ENCODE data around the gene ARHGEF10L. TPM values are rescaled to one million over a fixed set of nuclear protein-coding genes. Genes with fewer than 3 reads are reported as not detected.

The ARHGEF10L gene
- total RNA-seq, 1 donor from 2014 or later = 27.8 TPM

- no peak for DNase-seq (ENCODE audit: low read depth)
- H3K4me3 ChIP-seq (ENCODE audit: low read depth, low read length) = no peak overlapping the region
- TF ChIP-seq CTCF (conservative IDR thresholded peaks at IDR 0.05; ENCODE audit: low read depth, low read length) = no peak
Observed at GRCh38 chr1:17669866-17670451, 130.5 kb downstream of the ARHGEF10L start.

GRCh38 chr1:17670587-17671313 is 131.3 kb downstream of the ARHGEF10L start:
- no peak overlapping the region for H3K4me3 ChIP-seq (ENCODE audit: low read depth, low read length)
- DNase-seq (ENCODE audit: low read depth) = no peak
- TF ChIP-seq CTCF (conservative IDR thresholded peaks at IDR 0.05; ENCODE audit: low read depth, low read length) = no peak

- TF ChIP-seq CTCF (conservative IDR thresholded peaks at IDR 0.05; ENCODE audit: low read depth, low read length) = no peak
- DNase-seq (ENCODE audit: low read depth) = no peak
- no peak overlapping the region for H3K4me3 ChIP-seq (ENCODE audit: low read depth, low read length)
Observed at GRCh38 chr1:17671314-17671705, 131.8 kb downstream of the ARHGEF10L start.

GRCh38 chr1:17671741-17672140 is 132.2 kb downstream of the ARHGEF10L start:
- DNase-seq (ENCODE audit: low read depth) = no peak
- no peak overlapping the region for H3K4me3 ChIP-seq (ENCODE audit: low read depth, low read length)
- TF ChIP-seq CTCF (conservative IDR thresholded peaks at IDR 0.05; ENCODE audit: low read depth, low read length) = no peak

GRCh38 chr1:17672226-17672625 is 132.7 kb downstream of the ARHGEF10L start:
- TF ChIP-seq CTCF (conservative IDR thresholded peaks at IDR 0.05; ENCODE audit: low read depth, low read length) = no peak
- no peak overlapping the region for H3K4me3 ChIP-seq (ENCODE audit: low read depth, low read length)
- DNase-seq (ENCODE audit: low read depth) = no peak

- TF ChIP-seq CTCF (conservative IDR thresholded peaks at IDR 0.05; ENCODE audit: low read depth, low read length) = no peak
- no peak for DNase-seq (ENCODE audit: low read depth)
- H3K4me3 ChIP-seq (ENCODE audit: low read depth, low read length) = no peak overlapping the region
Observed at GRCh38 chr1:17673329-17674072, 134.0 kb downstream of the ARHGEF10L start.

Measured in epithelial cell of proximal tubule (primary cell).